ENCODE data around the gene MDC1. TPM values are rescaled to one million over a fixed set of nuclear protein-coding genes. Genes with fewer than 3 reads are reported as not detected.

Gene MDC1
- polyA plus RNA-seq, 1 experiment, result 7.5 TPM

DNA sequence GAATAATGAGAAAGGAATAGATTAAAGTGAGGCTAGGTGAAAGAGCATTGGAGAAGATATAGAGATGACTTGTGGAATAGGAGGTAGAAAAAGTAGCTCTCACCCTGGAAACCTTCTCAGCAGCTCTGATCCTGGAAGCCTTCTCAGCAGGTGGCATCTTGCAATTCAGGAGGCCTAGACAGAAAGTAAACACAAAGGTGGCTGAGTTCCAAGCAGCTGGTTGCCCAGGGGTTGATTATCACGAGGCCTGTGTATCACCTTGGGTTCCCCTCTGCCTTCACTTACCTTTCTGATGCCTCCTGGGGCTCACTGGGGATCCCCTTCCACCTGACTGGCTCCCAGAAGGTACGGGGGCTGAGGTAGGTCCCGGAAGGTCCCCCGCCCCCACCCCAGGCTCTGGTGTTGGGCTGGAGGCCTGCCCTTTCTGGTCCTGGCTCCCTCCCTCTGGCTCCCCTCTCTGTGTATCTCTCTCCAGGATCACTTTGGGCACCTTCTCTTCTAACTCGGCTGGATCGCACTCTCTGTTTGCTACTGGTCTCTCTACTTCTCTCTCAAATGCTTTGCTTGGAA is 9.7 kb downstream of the MDC1 start:
- Histone ChIP-seq H3K36me3 (ENCODE audit: control insufficient read depth, insufficient read depth, low read length) (peaks cover 17% of the 10 kb centered on the region), H3K4me3 (ENCODE audit: low read depth, low read length) (no peak overlapping the region), H3K27me3 (ENCODE audit: control insufficient read depth, insufficient read depth, low read length) (no peaks in the 10 kb centered on the region)
- DNase-seq (ENCODE audit: low read depth), result no peak
- POLR2A ChIA-PET, result interaction anchor here (1.2 kb wide), 1 partner anchor 10 kb away, joined by 3 read pairs; the partner anchor contains the start of gene MDC1
- CTCF ChIA-PET, result no interaction called here
- TF ChIP-seq, protein P1, sequence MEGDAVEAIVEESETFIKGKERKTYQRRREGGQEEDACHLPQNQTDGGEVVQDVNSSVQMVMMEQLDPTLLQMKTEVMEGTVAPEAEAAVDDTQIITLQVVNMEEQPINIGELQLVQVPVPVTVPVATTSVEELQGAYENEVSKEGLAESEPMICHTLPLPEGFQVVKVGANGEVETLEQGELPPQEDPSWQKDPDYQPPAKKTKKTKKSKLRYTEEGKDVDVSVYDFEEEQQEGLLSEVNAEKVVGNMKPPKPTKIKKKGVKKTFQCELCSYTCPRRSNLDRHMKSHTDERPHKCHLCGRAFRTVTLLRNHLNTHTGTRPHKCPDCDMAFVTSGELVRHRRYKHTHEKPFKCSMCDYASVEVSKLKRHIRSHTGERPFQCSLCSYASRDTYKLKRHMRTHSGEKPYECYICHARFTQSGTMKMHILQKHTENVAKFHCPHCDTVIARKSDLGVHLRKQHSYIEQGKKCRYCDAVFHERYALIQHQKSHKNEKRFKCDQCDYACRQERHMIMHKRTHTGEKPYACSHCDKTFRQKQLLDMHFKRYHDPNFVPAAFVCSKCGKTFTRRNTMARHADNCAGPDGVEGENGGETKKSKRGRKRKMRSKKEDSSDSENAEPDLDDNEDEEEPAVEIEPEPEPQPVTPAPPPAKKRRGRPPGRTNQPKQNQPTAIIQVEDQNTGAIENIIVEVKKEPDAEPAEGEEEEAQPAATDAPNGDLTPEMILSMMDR (IDR thresholded peaks at IDR 0.05; ENCODE audit: insufficient read depth, low read depth, low read length), result no peak

DNA sequence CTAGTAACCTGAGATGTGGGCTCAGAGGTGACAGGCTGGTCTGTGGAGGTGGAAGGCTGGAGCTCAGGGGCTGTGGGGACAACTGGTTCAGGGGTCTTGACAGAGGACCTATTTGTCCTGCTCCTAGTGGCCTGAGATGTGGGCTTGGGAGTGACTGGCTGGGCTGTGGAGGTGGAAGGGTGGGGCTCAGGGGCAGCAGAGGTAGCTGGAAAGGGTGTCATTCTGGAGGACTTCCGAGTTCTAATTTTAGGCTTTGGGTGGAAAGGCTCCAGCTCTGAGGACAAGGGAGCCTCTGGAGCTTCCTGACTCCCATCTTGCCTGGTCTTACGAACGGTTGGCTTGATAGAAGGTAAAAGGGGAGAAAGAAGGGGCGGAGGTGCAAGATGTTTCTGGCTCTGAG is 11.5 kb downstream of the MDC1 start:
- Histone ChIP-seq H3K36me3 (ENCODE audit: control insufficient read depth, insufficient read depth, low read length) (peaks cover 10% of the 10 kb centered on the region), H3K4me3 (ENCODE audit: low read depth, low read length) (no peak overlapping the region), H3K27me3 (ENCODE audit: control insufficient read depth, insufficient read depth, low read length) (no peaks in the 10 kb centered on the region)
- no peak for DNase-seq (ENCODE audit: low read depth)
- ChIA-PET POLR2A (no interaction called here), CTCF (interaction anchor here (0.9 to 3.2 kb wide), 2 partner anchors 17 to 33 kb away, joined by 3 to 9 read pairs; partner anchors contain the start of gene DHX16)
- TF ChIP-seq, protein P1 (IDR thresholded peaks at IDR 0.05; ENCODE audit: insufficient read depth, low read depth, low read length), result no peak

DNA sequence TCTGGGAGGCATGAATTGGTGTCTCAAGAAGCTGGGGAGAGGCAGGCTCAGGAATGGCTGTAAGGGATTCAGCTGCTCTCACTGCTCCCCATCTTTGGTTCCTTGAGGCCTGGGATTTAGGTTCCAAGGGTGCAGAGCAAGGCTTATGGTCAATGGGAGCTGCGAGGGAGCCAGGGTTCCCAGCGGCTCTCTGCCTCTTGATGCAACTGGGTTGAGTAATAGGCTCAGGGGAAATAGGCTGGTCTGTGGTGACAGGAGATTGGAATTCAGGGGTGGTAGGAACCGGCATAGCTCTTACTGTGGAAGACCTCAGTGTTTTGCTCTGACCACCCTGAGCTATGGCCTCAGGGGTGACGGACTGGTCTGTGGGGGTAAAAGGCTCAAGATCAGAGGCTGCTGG is 13.3 kb downstream of the MDC1 start:
- Histone ChIP-seq H3K27me3 (ENCODE audit: control insufficient read depth, insufficient read depth, low read length) (no peaks in the 10 kb centered on the region), H3K4me3 (ENCODE audit: low read depth, low read length) (no peak overlapping the region), H3K36me3 (ENCODE audit: control insufficient read depth, insufficient read depth, low read length) (peaks cover 10% of the 10 kb centered on the region)
- CTCF ChIA-PET, result interaction anchor here (0.6 to 3.2 kb wide), 4 partner anchors 12 to 41 kb away, joined by 3 to 9 read pairs (median 4); partner anchors contain the start of genes IER3 and NRM
- TF ChIP-seq, protein P1 (IDR thresholded peaks at IDR 0.05; ENCODE audit: insufficient read depth, low read depth, low read length), result no peak
- POLR2A ChIA-PET, result no interaction called here
- DNase-seq (ENCODE audit: low read depth), result no peak

DNA sequence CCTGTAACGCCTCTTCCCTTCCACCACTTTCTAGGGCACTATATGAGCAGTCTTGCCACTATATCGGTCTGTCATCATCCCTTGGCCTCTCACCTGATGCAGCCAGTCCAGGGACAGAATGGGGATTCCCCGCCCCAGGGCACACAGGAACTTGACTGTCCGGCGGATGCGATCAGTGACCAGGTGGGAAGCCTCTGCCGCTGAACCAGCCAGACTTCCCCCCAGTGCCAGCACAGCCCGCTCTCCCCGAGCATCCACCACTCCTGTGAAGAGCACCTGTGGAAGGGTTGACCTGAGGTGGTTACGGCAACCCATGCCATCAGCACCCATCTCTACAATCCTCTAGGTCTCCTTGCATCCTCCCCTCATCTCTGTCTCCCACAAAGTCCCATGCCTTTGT is 14.1 kb downstream of the MDC1 start:
- CTCF ChIA-PET, result interaction anchor here (1.3 kb wide), 1 partner anchor 12 kb away, joined by 4 read pairs; the partner anchor contains the start of gene NRM
- Histone ChIP-seq H3K4me3 (ENCODE audit: low read depth, low read length) (no peak overlapping the region), H3K27me3 (ENCODE audit: control insufficient read depth, insufficient read depth, low read length) (no peaks in the 10 kb centered on the region), H3K36me3 (ENCODE audit: control insufficient read depth, insufficient read depth, low read length) (peaks cover 10% of the 10 kb centered on the region)
- TF ChIP-seq, protein P1 (IDR thresholded peaks at IDR 0.05; ENCODE audit: insufficient read depth, low read depth, low read length), result no peak
- POLR2A ChIA-PET, result no interaction called here
- no peak for DNase-seq (ENCODE audit: low read depth)

DNA sequence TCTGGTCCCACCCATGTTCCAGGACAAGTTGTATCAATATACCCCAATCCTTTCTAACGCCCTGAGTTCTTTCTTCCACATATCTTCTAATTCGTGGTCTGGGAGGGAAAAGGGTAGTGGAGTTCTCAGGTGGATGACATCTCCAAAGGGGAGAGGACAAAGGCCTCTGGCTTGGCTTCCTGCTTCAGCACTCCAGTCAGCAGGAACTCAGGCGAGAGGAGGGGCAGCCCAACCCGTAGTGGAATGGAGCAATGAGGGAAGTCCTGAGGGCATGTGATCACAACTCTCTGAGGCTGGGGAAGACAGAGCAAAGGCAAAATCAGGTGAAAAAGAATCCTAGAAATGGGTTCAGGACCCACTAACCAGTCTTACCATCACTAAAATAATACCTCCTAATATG is 16.7 kb downstream of the MDC1 start:
- Histone ChIP-seq H3K36me3 (ENCODE audit: control insufficient read depth, insufficient read depth, low read length) (peaks cover 3% of the 10 kb centered on the region; the same call in 1 of the 2 replicates), H3K27me3 (ENCODE audit: control insufficient read depth, insufficient read depth, low read length) (no peaks in the 10 kb centered on the region), H3K4me3 (ENCODE audit: low read depth, low read length) (no peak overlapping the region)
- no peak for DNase-seq (ENCODE audit: low read depth)
- CTCF ChIA-PET, result interaction anchor here (1.3 kb wide), 1 partner anchor 17 kb away, joined by 5 read pairs; the partner anchor contains the start of gene MDC1
- POLR2A ChIA-PET, result no interaction called here
- TF ChIP-seq, protein P1 (IDR thresholded peaks at IDR 0.05; ENCODE audit: insufficient read depth, low read depth, low read length), result no peak
